ENCODE measurements around the gene LMNTD2.

The LMNTD2 gene

DNA sequence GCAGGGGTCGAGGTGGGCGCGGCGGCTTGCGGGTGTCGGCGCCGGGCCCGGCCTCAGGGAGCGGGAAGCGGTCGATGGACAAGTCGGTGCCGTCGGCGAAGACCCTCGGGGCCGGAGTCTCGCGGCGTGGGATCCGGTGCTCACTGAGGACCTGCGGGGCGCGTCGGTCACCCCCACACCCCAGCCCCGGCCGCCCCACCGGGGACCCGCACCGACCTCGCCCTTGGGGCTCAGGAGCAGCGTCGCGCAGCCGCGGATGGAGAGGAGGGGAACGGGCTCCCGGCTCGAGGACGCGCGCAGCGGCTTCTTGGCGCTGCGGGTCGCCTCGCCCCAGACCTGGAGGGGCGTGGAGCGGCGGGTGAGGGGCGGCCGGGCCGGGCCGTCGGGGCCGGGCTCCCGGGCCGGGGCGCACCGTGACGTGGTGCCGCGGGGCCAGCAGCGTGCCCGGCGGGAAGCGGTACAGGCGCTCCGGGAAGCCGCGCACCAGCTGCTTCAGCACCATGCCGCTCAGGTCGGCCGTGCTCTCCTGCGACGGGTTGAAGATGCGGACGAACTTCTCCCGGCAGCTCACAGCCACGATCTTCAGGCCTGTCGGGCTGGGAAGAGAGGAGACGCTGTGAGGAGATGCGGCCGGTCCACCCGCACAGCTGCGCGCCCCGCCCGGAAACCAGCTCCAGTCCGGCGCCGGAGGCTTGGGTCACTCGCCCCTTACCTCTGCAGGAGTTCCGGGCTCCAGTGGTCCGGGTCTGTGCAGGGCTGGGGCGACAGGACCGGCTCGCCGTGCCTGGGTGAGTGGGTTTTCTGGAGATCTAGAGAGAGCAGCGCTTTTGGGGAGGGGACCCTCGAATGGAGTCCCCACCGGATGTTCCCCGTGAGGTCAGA is 4.5 kb downstream of the LMNTD2 start:
- ATAC-seq (replicated peaks) (no peak), DNase-seq (no peak)
- peaks cover 3 to 6% of the 10 kb centered on the region in 2 donors for H3K27me3 Mint-ChIP-seq
- H3K27ac Mint-ChIP-seq: peak overlapping the region; percentile 28
- peak overlapping the region in 1 of 2 donors; percentile 51 for H3K4me3 Mint-ChIP-seq
- peaks cover 8 to 21% of the 10 kb centered on the region in 2 donors for H3K4me1 Mint-ChIP-seq
- no peaks in the 10 kb centered on the region for H3K36me3 Mint-ChIP-seq
- no peaks in the 10 kb centered on the region for H3K9me3 Mint-ChIP-seq

DNA sequence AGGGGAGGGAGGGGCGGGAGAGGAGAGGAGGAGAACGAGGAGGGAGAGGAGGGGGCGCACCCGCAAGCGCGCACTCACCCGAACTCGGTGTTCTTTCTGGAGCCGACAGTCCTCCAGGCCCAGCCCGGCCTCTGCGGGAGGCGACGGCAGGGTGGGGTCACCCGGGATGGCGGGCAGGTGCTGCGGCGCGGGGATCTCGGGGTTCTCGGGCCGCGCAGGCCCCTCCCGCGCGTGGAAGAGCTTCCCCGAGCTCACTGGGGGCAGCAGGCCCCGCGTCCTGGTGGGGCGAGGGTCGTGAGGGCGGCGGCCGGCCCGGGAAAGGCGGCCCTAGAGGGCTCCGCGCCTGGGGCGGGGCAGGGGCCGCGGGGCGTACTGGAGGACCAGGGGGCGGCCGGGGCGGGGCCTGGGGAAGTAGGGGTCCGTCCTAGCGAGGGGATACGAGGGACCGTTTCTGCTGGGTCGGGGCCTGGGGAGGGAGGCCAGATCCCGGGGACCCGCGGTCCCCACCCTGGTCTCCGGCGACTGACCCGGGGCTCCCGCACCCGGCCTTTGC is 5.2 kb downstream of the LMNTD2 start:
- no peaks in the 10 kb centered on the region for H3K9me3 Mint-ChIP-seq
- no peak overlapping the region for H3K27ac Mint-ChIP-seq
- DNase-seq (no peak), ATAC-seq (replicated peaks) (peak; percentile 8 to 14)
- peaks cover 8 to 20% of the 10 kb centered on the region in 2 donors for H3K4me1 Mint-ChIP-seq
- H3K27me3 Mint-ChIP-seq: peaks cover 3 to 6% of the 10 kb centered on the region in 2 donors
- peak overlapping the region; percentile 32 to 64 for H3K4me3 Mint-ChIP-seq
- peaks cover 0 to 1% of the 10 kb centered on the region in 2 donors for H3K36me3 Mint-ChIP-seq

DNA sequence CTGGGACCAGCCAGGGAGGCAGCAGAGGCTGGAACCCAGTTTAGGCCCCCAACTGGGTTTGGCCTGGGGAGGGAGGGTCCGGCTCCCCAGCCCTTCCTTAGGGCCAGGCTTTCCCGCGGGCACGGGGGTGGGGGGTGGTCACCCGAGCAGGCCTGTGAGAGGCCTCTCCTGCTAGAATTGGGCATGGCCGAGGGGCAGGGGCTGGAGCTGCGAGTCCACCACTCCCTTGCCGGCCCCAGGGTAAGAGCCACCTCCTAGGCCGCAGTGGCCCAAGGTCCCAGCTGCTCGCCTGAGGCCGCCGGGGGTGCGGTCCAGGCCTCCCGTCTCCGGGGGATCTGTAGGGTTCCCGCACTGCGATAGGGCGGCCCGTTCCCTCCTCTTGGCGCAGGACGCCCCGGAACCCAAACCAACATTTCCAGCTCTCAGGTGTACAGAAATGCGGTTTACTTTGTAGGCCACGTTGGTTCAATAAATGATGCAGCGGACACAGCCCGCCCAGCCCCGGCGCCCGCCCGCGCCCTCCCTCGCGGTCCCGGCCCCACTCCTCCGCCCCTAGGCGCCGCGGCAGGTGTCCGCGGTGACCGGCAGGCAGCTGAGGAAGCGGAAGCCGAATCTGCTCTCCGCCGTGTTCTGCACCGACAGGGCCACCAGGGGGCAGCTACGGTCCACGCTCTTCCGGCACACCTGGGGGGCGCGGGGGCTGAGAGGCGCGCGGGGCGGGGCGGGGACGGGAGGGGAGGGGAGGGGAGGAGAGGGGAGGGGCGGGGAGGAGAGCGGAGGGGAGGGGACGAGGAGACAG is 5.9 kb downstream of the LMNTD2 start:
- DNase-seq (no peak), ATAC-seq (replicated peaks) (peak; percentile 86 to 89)
- Mint-ChIP-seq H3K9me3 (no peaks in the 10 kb centered on the region), H3K36me3 (peaks cover 0 to 3% of the 10 kb centered on the region in 2 donors), H3K27ac (peak overlapping the region; percentile 31), H3K27me3 (peaks cover 3 to 6% of the 10 kb centered on the region in 2 donors), H3K4me1 (peaks cover 3 to 13% of the 10 kb centered on the region in 2 donors), H3K4me3 (peak overlapping the region; percentile 64 to 66)

DNA sequence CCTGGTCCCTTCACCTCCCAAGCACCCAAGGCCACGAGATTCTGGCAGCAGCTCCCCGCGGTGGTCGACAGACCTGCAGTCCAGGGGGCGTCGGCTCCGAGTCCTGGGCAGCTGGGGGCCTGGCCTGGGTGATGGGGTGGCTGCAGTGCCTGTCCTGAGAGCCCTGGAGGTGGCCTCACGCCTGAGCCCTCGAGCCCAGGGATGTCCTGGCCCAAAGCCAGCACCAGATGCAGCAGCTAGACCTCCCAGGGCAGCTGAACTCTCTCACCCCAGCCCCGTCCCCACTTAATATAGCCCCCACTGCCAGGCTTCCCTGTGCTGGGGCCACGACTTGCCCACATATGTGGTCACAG is 6.6 kb downstream of the LMNTD2 start:
- Mint-ChIP-seq H3K27ac (no peak overlapping the region), H3K36me3 (peaks cover 0 to 3% of the 10 kb centered on the region in 2 donors), H3K4me3 (peak overlapping the region; percentile 35 to 48), H3K27me3 (peaks cover 3 to 6% of the 10 kb centered on the region in 2 donors), H3K4me1 (peaks cover 0 to 12% of the 10 kb centered on the region in 2 donors), H3K9me3 (no peaks in the 10 kb centered on the region)
- no peak for ATAC-seq (replicated peaks)
- no peak for DNase-seq

DNA sequence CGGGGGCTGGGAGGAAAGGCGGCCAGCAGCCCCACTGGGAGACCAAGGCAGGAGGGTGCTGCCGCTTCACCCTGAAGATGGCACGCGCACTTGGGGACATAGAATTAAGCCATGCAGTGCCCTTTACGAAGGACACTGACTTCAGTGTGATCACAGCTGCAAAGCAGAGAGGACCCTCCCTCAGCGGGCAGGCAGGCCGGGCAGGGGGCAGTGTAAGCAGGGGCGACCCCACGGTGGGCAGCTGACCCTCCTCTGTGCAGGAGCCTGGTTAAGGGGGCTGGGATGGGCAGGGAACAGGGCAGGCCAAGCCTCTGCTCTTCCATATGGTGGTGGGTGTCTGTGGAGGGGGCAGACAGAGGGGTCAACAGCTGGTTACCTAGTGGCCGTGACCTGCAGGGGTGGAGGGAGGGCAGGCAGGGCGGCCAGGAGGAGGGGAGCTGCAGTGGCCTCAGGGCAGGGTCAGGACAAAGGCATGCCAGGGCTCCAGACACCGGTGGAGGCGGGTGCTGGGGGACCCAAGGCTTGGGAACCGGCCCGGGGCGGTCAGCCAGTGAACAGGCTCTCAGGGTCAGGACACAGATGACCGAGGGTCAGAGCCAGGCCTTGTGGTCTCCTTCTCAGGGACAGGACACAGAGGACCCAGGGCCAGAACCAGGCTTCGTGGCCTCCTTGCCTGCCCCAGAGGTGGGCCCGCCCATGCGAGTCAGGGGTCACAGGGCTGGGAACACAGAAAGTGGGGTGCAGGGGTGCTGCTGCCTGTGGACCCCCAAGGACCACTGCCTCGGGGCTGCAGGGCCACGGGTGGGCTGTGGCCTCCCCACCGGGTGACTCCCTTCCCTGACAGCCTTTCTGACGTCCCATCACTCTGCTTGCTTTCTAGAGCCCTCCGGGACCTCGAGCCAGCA is 7.2 kb downstream of the LMNTD2 start:
- H3K9me3 Mint-ChIP-seq: no peaks in the 10 kb centered on the region
- H3K4me3 Mint-ChIP-seq: no peak overlapping the region
- peak overlapping the region; percentile 37 for H3K27ac Mint-ChIP-seq
- DNase-seq (no peak), ATAC-seq (replicated peaks) (no peak)
- peaks cover 3 to 6% of the 10 kb centered on the region in 2 donors for H3K27me3 Mint-ChIP-seq
- peaks cover 0 to 3% of the 10 kb centered on the region in 2 donors for H3K36me3 Mint-ChIP-seq
- peaks cover 0 to 12% of the 10 kb centered on the region in 2 donors for H3K4me1 Mint-ChIP-seq

DNA sequence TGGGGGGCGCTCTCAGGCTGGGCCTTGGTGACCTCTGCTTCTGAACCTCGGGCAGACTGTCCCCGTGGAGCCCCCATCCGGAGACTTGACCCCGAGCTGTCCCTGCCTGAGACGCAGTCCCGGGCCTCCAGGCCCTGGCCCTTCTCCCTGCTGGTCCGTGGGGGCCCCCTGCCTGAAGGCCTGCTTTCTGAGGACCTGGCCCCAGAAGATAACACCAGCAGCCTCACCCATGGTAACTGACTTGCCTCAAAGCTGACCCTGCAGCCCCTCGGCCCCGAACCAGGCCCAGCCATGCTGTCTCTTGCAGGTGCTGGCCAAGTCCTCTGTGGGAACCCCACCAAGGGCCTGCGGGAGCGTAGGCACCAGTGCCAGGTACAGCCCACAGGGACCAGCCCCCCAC is 8.9 kb downstream of the LMNTD2 start:
- ATAC-seq (replicated peaks) (no peak), DNase-seq (no peak)
- Mint-ChIP-seq H3K27ac (no peak overlapping the region), H3K4me3 (no peak overlapping the region), H3K27me3 (peaks cover 0 to 5% of the 10 kb centered on the region in 2 donors), H3K36me3 (peaks cover 0 to 3% of the 10 kb centered on the region in 2 donors), H3K4me1 (peaks cover 0 to 12% of the 10 kb centered on the region in 2 donors), H3K9me3 (no peaks in the 10 kb centered on the region)

DNA sequence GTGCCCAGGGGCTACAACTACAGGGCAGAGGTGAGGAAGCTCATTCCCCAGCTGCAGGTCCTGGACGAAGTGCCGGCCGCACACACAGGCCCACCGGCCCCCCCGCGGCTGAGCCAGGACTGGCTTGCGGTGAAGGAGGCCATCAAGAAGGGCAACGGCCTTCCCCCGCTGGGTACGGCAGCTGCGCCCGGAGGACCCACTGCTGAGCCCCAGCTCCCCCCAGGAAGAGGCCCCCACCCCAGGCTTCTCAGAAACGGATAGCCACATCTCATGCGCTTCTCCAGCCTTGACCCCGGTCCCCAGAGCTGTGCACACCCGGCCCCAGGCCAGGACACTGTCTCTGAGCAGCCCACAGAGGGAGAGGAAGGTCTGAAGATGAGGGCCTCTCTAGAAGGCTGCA is 9.4 kb downstream of the LMNTD2 start:
- Mint-ChIP-seq H3K4me1 (peaks cover 0 to 12% of the 10 kb centered on the region in 2 donors), H3K27ac (no peak overlapping the region), H3K4me3 (no peak overlapping the region), H3K36me3 (peaks cover 0 to 3% of the 10 kb centered on the region in 2 donors), H3K9me3 (no peaks in the 10 kb centered on the region), H3K27me3 (peaks cover 0 to under 1% of the 10 kb centered on the region in 2 donors)
- ATAC-seq (replicated peaks) (no peak), DNase-seq (no peak)

DNA sequence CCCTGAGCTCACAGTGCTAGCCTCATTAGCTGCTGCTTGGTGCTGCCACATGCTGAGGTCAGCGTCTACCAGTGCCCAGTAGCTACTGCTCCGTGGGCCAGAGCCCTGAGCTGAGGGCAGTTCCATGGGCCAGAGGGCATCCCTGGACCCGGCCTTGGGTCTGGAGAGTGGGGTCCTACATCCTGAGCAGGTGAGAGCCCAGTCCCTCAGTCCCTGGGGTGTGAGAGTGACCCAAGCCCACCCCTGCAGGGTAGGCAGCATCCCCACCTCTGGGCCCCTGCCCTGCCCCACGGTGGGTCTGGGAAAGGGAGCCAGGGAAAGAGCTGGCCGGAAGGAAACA is 9.8 kb downstream of the LMNTD2 start:
- peaks cover 0 to 3% of the 10 kb centered on the region in 2 donors for H3K36me3 Mint-ChIP-seq
- no peak for ATAC-seq (replicated peaks)
- no peak for DNase-seq
- H3K27me3 Mint-ChIP-seq: no peaks in the 10 kb centered on the region
- H3K27ac Mint-ChIP-seq: no peak overlapping the region
- H3K4me3 Mint-ChIP-seq: no peak overlapping the region
- no peaks in the 10 kb centered on the region for H3K9me3 Mint-ChIP-seq
- peaks cover 0 to 12% of the 10 kb centered on the region in 2 donors for H3K4me1 Mint-ChIP-seq

DNA sequence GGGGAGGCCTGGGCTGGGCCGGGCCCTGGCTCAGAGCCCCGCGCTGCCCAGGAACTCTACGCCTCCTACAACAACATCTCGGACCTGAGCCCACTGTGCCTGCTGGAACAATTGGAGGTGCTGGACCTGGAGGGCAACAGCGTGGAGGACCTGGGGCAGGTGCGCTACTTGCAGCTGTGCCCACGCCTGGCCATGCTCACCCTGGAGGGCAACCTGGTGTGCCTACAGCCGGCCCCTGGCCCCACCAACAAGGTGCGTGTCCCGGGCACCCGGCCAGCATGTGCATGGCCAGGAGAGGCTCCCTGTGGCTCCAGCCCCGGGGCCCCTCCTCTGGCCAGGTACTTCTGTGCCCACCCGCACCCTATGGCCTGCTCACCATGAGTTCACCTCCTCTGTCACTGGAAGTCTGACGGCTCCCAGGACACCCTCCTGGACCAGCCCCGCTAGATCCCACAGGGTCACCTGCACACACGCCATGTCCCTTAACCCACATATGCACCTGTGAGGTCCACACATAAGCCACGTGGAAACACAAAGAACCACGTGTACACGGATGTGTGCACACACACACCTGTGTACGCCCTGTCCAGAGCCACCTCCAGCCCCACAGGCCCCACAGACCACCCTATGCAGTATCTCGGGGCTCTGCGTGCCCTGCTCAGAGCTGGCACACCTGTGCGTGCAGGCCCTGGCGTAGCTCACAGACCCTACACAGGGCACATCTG is 10.4 kb downstream of the LMNTD2 start:
- H3K27me3 Mint-ChIP-seq: no peaks in the 10 kb centered on the region
- H3K4me3 Mint-ChIP-seq: no peak overlapping the region
- H3K27ac Mint-ChIP-seq: no peak overlapping the region
- peaks cover 0 to 3% of the 10 kb centered on the region in 2 donors for H3K36me3 Mint-ChIP-seq
- DNase-seq (no peak), ATAC-seq (replicated peaks) (no peak)
- H3K4me1 Mint-ChIP-seq: peaks cover 0 to 12% of the 10 kb centered on the region in 2 donors
- no peaks in the 10 kb centered on the region for H3K9me3 Mint-ChIP-seq

DNA sequence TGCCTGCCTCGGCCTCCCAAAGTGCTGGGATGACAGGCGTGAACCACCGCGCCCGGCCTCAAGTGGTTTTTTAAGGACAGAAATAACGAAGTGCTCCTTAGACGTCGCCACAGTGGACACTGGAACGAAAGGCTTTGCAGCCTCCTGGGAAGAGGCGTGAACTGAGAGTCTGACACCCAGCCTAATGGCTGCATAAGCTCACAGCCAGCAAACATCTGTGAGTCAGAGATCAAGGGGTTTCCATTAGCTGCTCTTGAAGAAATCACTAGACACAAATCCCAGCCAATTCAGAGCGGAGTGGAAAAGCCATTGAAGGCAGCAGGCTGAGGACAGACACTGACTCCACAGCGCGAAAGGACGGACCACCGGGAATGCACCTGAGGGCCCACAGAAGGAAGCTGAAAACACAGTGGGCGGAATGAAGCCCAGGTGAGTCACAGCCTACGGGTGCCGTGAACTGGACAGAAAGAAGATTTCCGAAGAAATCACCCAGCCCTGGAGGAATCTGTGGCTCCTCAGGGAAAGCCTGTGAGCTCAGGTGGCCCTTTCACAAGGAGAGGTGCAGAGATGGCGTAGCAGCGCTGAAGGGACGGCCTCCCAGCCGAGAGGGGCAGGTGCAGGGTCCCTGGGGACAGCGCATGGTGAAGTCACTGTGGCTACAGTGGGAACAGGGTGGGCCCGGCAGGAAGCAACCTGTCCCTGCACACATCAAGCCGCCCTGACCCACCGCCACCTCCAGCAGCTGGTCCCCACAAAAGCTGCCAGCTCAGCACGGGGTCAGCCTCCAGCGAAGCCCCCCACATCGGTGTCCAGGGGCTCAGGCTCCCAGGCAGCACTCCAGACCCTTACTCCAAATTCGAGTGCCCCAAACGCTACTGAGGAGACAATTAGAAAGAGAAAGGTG is 11.6 kb downstream of the LMNTD2 start:
- Mint-ChIP-seq H3K4me1 (peaks cover 0 to 8% of the 10 kb centered on the region in 2 donors), H3K27me3 (no peaks in the 10 kb centered on the region), H3K9me3 (no peaks in the 10 kb centered on the region), H3K27ac (no peak overlapping the region), H3K4me3 (no peak overlapping the region), H3K36me3 (peaks cover 0 to 3% of the 10 kb centered on the region in 2 donors)
- ATAC-seq (replicated peaks) (no peak), DNase-seq (no peak)

DNA sequence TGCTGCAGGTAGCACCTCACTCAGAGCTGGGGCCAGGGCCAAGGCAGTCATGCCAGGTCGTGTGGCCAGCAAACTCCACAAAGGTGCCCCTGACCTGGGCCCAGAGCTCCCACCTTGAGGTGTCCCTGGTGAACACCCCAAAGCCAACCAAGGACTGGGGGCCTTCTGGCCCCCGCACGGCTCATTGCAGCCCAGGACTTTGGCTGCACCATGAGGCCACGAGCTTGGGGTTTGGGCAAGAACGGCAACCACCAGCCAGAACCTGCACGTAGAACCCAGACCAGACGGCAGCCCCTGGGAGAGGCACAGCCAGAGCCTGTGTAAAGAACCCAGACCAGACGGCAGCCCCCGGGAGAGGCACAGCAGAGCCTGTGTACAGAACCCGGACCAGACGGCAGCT is 15.4 kb downstream of the LMNTD2 start:
- H3K27ac Mint-ChIP-seq: no peak overlapping the region
- DNase-seq (no peak), ATAC-seq (replicated peaks) (no peak)
- H3K36me3 Mint-ChIP-seq: peaks cover 0 to under 1% of the 10 kb centered on the region in 2 donors
- H3K9me3 Mint-ChIP-seq: no peaks in the 10 kb centered on the region
- no peak overlapping the region for H3K4me3 Mint-ChIP-seq
- H3K4me1 Mint-ChIP-seq: peaks cover 0 to 2% of the 10 kb centered on the region in 2 donors
- H3K27me3 Mint-ChIP-seq: no peaks in the 10 kb centered on the region

DNA sequence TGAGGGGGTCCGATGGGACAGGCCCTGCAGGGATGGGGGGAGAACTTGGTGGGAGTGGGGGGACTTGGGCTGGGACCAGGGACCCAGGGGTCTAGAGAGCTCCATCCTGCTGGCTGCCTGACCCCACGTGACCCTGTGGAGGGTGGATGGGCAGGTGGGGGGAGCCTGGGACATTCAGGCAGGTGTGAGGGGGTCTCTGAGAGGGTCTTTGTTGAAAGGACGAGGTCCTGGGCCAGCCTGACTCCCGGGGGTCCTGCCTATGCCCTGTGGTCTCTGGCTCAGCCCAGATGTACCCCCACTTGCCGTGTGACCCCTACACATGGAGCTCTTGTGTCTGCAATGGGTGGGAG is 15.7 kb downstream of the LMNTD2 start:
- H3K4me1 Mint-ChIP-seq: peaks cover 0 to 2% of the 10 kb centered on the region in 2 donors
- H3K4me3 Mint-ChIP-seq: no peak overlapping the region
- no peaks in the 10 kb centered on the region for H3K9me3 Mint-ChIP-seq
- H3K27ac Mint-ChIP-seq: no peak overlapping the region
- DNase-seq: no peak
- no peaks in the 10 kb centered on the region for H3K27me3 Mint-ChIP-seq
- no peak for ATAC-seq (replicated peaks)
- H3K36me3 Mint-ChIP-seq: no peaks in the 10 kb centered on the region

Measured in stimulated activated naive B cell treated with anti-CD40 and anti-IgM and Interleukin-4, amounts not matched to agents 10 μg/mL and 1 μg/mL and 100 μg/mL, for 72 hours (primary cell).